SH-SY5Y (cell line): ENCODE data around the gene ARHGDIB.

Source experiments
- GATA2 ChIP-seq: IDR thresholded peaks from 2 replicates; pipeline ENCODE4 v1.6.1; 2011; ENCODE audit warnings: mild to moderate bottlenecking, low read depth, low read length
- GATA3 ChIP-seq: IDR thresholded peaks from 2 replicates; pipeline ENCODE4 v1.6.1; 2011; ENCODE audit warnings: low read depth, mild to moderate bottlenecking, low read length, moderate library complexity

DNA sequence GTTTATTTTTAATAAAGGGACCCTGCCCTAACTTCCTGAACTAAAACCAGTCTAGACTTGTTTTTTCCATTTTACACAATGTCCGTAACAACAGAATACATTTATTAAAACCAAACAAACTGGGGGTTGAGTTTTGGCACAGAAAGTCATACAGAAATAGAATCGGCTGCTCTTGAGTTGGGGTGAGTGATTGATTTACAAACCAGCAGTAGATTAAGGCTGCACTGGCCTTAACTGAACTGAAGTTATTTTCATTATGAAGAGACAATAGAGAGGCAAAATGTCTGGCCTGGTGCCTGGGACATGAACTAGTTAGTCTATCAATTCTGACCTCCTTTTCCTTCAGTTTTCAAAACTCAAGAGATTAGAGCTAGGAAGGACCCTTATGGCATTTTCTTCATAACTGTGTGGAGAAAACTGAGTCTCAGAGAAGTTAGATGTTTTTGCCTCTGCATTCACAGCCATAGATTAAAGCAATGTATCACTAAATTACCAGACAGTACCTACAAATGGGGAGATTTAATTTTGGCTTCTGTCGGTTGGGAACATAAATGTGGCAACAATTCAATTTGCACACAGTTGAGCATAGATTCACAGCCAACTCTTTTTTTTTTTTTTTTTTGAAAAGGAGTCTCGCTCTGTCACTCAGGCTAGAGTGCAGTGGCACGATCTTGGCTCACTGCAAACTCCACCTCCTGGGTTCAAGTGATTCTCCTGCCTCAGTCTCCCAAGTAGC is 56.0 kb downstream of the ARHGDIB start:
- TF ChIP-seq GATA3 (no peak), GATA2 (no peak)
